ENCODE data around the gene SOX15.
A peak's percentile ranks its signal among the peaks of the same experiment; 100 is the strongest.

The SOX15 gene

DNA sequence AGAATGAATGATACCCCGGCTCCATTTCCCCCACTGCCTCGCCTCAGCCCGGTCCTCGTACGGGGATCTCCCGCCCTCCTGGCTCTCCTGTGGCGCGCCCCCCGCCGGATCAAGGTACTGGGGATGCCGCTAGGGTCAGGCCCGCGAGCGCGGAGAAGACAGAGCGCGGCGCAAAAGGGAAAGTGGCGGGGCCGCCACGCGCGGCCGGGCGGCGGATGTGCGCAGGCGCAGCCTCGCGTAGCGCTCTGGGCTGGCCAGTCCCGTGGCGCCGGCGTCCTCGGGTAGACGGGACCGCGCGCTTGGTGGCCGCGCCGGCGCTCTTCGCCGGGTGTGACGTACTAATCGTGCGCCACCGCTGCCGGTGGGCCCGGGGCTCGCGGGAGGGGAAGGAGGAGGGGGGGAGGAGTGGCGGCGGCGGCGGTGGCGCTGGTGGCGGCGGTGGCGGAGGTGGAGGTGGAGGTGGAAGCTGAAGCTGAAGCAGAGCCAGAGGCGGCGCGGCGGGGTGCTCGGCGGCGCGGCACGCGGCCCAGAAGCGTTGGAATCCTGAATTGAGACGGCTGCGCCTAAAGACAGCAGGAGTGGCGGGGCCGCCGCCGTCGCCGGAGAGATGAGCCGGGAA lies 28.2 kb downstream of the SOX15 start, which contains the start of gene SENP3 (continued):
- TF ChIP-seq, protein P1, sequence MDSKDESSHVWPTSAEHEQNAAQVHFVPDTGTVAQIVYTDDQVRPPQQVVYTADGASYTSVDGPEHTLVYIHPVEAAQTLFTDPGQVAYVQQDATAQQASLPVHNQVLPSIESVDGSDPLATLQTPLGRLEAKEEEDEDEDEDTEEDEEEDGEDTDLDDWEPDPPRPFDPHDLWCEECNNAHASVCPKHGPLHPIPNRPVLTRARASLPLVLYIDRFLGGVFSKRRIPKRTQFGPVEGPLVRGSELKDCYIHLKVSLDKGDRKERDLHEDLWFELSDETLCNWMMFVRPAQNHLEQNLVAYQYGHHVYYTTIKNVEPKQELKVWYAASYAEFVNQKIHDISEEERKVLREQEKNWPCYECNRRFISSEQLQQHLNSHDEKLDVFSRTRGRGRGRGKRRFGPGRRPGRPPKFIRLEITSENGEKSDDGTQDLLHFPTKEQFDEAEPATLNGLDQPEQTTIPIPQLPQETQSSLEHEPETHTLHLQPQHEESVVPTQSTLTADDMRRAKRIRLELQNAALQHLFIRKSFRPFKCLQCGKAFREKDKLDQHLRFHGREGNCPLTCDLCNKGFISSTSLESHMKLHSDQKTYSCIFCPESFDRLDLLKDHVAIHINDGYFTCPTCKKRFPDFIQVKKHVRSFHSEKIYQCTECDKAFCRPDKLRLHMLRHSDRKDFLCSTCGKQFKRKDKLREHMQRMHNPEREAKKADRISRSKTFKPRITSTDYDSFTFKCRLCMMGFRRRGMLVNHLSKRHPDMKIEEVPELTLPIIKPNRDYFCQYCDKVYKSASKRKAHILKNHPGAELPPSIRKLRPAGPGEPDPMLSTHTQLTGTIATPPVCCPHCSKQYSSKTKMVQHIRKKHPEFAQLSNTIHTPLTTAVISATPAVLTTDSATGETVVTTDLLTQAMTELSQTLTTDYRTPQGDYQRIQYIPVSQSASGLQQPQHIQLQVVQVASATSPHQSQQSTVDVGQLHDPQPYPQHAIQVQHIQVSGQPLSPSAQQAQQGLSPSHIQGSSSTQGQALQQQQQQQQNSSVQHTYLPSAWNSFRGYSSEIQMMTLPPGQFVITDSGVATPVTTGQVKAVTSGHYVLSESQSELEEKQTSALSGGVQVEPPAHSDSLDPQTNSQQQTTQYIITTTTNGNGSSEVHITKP (tag by site-specific recombination; IDR thresholded peaks at IDR 0.05) = peak; percentile 22; the same call in 1 of the 2 replicates

DNA sequence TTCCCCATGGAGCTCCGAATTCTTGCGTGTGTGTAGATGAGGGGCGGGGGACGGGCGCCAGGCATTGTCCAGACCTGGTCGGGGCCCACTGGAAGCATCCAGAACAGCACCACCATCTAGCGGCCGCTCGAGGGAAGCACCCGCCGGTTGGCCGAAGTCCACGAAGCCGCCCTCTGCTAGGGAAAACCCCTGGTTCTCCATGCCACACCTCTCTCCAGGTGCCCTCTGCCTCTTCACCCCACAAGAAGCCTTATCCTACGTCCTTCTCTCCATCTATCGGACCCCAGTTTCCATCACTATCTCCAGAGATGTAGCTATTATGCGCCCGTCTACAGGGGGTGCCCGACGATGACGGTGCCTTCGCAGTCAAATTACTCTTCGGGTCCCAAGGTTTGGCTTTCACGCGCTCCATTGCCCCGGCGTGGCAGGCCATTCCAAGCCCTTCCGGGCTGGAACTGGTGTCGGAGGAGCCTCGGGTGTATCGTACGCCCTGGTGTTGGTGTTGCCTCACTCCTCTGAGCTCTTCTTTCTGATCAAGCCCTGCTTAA lies 28.8 kb downstream of the SOX15 start:
- POLR2A ChIA-PET = interaction anchor here (0.6 to 2.8 kb wide), 28 partner anchors 9 to 232 kb away, joined by 3 to 17 read pairs (median 5); partner anchors contain the start of genes CD68, CHRNB1, FXR2 and MPDU1
- peaks cover 26 to 33% of the 10 kb centered on the region in 2 experiments for H3K36me3 ChIP-seq (ENCODE audit: control insufficient read depth in 2 of 2, insufficient read depth in 1 of 2, low read length in 2 of 2)
- peaks cover 11% of the 10 kb centered on the region for H3K4me1 ChIP-seq (ENCODE audit: control insufficient read depth, insufficient read depth, low read length)
- peak overlapping the region; percentile 85 for H3K4me3 ChIP-seq (ENCODE audit: low read depth, low read length)
- CTCF ChIA-PET = interaction anchor here (0.6 to 5.1 kb wide), 92 partner anchors 9 to 631 kb away, joined by 3 to 112 read pairs (median 4); partner anchors contain the start of genes KCTD11, MPDU1, NEURL4 and PLSCR3
- H3K27ac ChIP-seq (ENCODE audit: extremely low read depth, low read depth, low read length) = peak overlapping the region; percentile 93
- H3K9me3 ChIP-seq (ENCODE audit: control insufficient read depth, insufficient read depth, low read depth, low read length) = no peaks in the 10 kb centered on the region
- TF ChIP-seq KLF16 (tag by site-specific recombination; IDR thresholded peaks at IDR 0.05) = peak; percentile 49; the same call in 1 of the 2 replicates
- peak; percentile 29; the same call in 1 of the 2 replicates for TF ChIP-seq ZNF2 (tag by site-specific recombination; IDR thresholded peaks at IDR 0.05)
- 0 out of 2 replicates have a peak, but pooled peaks have one; percentile 10 for TF ChIP-seq ZNF600 (tag by site-specific recombination; IDR thresholded peaks at IDR 0.05)
- TF ChIP-seq KLF1 (tag by site-specific recombination; IDR thresholded peaks at IDR 0.05) = peak; percentile 54
- TF ChIP-seq, protein P2, sequence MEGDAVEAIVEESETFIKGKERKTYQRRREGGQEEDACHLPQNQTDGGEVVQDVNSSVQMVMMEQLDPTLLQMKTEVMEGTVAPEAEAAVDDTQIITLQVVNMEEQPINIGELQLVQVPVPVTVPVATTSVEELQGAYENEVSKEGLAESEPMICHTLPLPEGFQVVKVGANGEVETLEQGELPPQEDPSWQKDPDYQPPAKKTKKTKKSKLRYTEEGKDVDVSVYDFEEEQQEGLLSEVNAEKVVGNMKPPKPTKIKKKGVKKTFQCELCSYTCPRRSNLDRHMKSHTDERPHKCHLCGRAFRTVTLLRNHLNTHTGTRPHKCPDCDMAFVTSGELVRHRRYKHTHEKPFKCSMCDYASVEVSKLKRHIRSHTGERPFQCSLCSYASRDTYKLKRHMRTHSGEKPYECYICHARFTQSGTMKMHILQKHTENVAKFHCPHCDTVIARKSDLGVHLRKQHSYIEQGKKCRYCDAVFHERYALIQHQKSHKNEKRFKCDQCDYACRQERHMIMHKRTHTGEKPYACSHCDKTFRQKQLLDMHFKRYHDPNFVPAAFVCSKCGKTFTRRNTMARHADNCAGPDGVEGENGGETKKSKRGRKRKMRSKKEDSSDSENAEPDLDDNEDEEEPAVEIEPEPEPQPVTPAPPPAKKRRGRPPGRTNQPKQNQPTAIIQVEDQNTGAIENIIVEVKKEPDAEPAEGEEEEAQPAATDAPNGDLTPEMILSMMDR (tag by site-specific recombination; IDR thresholded peaks at IDR 0.05) = peak; percentile 90
- TF ChIP-seq ZNF433 (tag by site-specific recombination; IDR thresholded peaks at IDR 0.05; ENCODE audit: low read depth) = no peak
- TF ChIP-seq, protein P3, sequence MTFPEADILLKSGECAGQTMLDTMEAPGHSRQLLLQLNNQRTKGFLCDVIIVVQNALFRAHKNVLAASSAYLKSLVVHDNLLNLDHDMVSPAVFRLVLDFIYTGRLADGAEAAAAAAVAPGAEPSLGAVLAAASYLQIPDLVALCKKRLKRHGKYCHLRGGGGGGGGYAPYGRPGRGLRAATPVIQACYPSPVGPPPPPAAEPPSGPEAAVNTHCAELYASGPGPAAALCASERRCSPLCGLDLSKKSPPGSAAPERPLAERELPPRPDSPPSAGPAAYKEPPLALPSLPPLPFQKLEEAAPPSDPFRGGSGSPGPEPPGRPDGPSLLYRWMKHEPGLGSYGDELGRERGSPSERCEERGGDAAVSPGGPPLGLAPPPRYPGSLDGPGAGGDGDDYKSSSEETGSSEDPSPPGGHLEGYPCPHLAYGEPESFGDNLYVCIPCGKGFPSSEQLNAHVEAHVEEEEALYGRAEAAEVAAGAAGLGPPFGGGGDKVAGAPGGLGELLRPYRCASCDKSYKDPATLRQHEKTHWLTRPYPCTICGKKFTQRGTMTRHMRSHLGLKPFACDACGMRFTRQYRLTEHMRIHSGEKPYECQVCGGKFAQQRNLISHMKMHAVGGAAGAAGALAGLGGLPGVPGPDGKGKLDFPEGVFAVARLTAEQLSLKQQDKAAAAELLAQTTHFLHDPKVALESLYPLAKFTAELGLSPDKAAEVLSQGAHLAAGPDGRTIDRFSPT (tag by site-specific recombination; IDR thresholded peaks at IDR 0.05) = peak; percentile 86
- peak; percentile 63; the same call in 1 of the 2 replicates for TF ChIP-seq ZNF660 (tag by site-specific recombination; IDR thresholded peaks at IDR 0.05)
- TF ChIP-seq ZBTB1 (tag by site-specific recombination; IDR thresholded peaks at IDR 0.05) = no peak
- TF ChIP-seq ZSCAN30 (tag by site-specific recombination; IDR thresholded peaks at IDR 0.05) = peak; percentile 73; the same call in 1 of the 2 replicates
- peak; percentile 68; the same call in 1 of the 2 replicates for TF ChIP-seq BCL11A (tag by site-specific recombination; IDR thresholded peaks at IDR 0.05; ENCODE audit: low read depth)
- peak; percentile 93 for TF ChIP-seq ZNF654 (tag by site-specific recombination; IDR thresholded peaks at IDR 0.05; ENCODE audit: low read depth)
- peak; percentile 99 for TF ChIP-seq ZFP69B (tag by site-specific recombination; IDR thresholded peaks at IDR 0.05)
- TF ChIP-seq ZNF341 (tag by site-specific recombination; IDR thresholded peaks at IDR 0.05; ENCODE audit: low read depth) = peak; percentile 62; the same call in 1 of the 2 replicates
- TF ChIP-seq ZNF223 (tag by site-specific recombination; IDR thresholded peaks at IDR 0.05) = peak; percentile 44; the same call in 1 of the 2 replicates
- TF ChIP-seq KLF9 (tag by site-specific recombination; IDR thresholded peaks at IDR 0.05; ENCODE audit: low read depth) = peak; percentile 80
- TF ChIP-seq, protein P4, sequence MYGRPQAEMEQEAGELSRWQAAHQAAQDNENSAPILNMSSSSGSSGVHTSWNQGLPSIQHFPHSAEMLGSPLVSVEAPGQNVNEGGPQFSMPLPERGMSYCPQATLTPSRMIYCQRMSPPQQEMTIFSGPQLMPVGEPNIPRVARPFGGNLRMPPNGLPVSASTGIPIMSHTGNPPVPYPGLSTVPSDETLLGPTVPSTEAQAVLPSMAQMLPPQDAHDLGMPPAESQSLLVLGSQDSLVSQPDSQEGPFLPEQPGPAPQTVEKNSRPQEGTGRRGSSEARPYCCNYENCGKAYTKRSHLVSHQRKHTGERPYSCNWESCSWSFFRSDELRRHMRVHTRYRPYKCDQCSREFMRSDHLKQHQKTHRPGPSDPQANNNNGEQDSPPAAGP (tag by site-specific recombination; IDR thresholded peaks at IDR 0.05) = no peak
- TF ChIP-seq ZNF140 (tag by site-specific recombination; IDR thresholded peaks at IDR 0.05) = no peak
- TF ChIP-seq, protein P5, sequence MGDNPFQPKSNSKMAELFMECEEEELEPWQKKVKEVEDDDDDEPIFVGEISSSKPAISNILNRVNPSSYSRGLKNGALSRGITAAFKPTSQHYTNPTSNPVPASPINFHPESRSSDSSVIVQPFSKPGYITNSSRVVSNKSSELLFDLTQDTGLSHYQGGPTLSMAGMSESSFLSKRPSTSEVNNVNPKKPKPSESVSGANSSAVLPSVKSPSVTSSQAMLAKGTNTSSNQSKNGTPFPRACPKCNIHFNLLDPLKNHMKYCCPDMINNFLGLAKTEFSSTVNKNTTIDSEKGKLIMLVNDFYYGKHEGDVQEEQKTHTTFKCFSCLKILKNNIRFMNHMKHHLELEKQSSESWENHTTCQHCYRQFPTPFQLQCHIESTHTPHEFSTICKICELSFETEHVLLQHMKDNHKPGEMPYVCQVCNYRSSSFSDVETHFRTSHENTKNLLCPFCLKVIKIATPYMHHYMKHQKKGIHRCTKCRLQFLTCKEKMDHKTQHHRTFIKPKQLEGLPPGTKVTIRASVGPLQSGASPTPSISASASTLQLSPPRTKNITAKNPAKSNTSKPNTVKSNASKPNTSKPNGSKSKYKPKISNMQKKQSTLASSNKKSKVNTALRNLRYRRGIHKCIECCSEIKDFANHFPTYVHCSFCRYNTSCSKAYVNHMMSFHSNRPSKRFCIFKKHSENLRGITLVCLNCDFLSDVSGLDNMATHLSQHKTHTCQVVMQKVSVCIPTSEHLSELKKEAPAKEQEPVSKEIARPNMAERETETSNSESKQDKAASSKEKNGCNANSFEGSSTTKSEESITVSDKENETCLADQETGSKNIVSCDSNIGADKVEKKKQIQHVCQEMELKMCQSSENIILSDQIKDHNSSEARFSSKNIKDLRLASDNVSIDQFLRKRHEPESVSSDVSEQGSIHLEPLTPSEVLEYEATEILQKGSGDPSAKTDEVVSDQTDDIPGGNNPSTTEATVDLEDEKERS (tag by site-specific recombination; IDR thresholded peaks at IDR 0.05) = no peak; the same call in 1 of the 2 replicates
- no peak for TF ChIP-seq ZNF266 (tag by site-specific recombination; IDR thresholded peaks at IDR 0.05; ENCODE audit: low read depth)
- no peak for TF ChIP-seq ZNF558 (tag by site-specific recombination; IDR thresholded peaks at IDR 0.05)
- TF ChIP-seq ZNF791 (tag by site-specific recombination; IDR thresholded peaks at IDR 0.05) = no peak
